Measurements from ENCODE around the gene KSR1.
"Not testable (repeated sequence)": the region's sequence is repeated elsewhere in the genome, so short reads cannot be mapped to it uniquely, and the experiment has no call there.

Gene KSR1

DNA sequence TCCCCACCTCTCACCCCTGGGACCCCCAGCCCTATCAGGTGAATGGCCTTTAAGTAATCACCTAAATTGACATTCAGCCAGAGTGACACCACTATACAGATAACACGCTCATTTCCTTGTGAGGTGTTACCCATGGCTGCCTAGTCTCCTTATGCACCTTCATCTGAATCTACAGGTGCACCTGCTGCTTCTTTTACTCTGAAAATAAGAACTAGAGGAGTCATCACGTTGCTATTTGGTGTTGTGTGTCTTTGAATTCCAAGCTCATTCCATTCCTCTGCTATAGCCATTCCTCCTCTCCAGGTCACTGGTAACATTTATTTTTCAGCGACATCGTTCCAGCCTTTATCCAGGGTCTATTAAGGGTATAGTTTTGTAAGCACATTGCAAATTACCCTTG is 184.5 kb downstream of the KSR1 start:
- FAIRE-seq = no peak

DNA sequence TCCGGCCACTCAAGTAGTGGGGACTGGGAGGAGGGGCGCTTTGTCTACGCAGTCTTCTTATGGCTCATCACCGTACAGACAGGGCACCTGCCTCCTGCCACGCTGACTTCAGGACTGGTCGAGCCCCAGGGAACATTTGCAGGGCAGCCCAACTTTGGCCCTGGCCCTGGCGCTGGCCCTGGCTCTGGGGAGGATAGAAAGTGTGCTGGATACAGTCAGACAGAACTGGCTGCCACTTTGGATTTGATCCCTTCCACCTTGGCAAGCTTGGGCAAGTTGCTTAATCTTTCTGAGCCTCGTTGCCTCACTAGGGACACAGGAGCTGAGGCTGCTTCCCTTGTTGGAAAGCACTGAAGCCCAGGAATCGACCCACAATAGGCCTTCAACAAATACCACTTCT is 188.3 kb downstream of the KSR1 start:
- no peak for FAIRE-seq

- FAIRE-seq = not testable (repeated sequence)
These were observed 189.4 kb downstream of the KSR1 start for GRCh38 chr17:27645621-27646020.

- no peak for FAIRE-seq
These were observed 190.0 kb downstream of the KSR1 start for GRCh38 chr17:27646232-27646631.

GRCh38 chr17:27647765-27648164 is 191.5 kb downstream of the KSR1 start:
- FAIRE-seq = no peak

DNA sequence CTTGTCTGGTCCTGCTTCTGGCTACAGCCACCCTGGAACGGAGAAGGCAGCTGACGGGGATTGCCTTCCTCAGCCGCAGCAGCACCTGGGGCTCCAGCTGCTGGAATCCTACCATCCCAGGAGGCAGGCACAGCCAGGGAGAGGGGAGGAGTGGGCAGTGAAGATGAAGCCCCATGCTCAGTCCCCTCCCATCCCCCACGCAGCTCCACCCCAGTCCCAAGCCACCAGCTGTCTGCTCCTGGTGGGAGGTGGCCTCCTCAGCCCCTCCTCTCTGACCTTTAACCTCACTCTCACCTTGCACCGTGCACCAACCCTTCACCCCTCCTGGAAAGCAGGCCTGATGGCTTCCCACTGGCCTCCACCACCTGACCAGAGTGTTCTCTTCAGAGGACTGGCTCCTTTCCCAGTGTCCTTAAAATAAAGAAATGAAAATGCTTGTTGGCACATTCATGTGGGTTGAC is 192.9 kb downstream of the KSR1 start:
- not testable (repeated sequence) for FAIRE-seq

- FAIRE-seq = no peak
These were observed 193.7 kb downstream of the KSR1 start for GRCh38 chr17:27649929-27650328.

DNA sequence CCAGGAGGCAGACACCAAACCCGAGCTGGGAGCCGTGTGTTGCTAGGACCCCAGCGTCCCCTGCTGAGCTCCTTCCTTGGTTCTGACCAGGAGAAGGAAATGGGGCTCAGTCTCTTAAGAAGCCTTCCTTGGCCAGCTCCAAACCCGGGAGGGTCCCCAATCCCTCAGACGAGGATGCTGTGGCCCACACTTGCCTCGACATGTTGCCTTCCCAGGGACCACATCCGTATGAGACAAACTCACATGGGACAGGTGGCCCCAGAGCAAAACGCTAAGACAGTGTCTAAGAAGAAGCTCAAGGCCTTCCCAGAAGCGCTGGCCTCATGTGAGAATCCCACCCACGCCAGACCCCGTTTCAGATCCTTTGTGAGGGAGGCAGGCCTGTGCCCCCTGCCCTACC is 194.6 kb downstream of the KSR1 start:
- FAIRE-seq = no peak

DNA sequence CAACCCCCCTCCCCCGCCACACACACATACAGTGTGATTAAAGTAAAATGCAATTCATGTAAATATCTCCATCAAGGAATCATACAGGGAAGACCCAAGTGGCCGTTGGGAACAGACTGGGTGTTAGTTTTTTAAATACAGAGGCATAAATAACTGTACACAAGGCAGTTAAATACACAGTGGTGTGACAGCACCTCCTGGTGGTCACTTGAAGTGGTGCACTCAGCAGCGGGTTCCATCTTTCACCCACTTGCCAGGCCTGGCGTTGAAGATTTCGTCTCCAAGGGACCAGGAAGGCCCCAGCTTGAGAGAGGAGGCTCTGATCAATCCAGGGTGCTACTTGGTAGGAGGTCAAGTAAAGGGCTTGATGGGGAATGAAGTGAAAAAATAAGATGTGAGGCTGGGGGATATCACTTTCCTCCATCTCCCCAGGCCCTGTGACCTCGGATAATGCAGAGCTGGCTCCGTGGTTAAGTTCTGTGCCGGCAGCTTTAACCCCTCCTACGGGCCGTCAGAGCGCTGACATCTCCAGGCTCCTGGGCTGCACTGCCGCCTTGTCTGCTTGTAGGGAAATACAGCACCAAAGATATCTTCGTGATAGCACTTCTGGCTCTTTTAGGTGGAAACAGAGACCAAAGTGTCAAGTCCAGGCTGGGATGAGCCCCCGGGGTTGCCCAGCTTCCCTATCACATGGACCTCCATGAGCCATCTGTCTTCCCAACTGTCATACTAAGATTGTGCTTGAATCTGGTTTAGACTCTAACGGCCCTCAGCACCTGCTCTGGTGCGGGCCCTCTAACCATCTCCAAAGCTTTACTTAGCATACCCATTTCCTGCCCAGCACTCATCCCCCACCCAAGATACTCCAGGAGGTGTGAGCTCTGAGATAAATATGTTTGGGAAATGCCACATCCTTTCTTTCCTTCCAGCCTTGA is 195.4 kb downstream of the KSR1 start:
- FAIRE-seq = no peak

DNA sequence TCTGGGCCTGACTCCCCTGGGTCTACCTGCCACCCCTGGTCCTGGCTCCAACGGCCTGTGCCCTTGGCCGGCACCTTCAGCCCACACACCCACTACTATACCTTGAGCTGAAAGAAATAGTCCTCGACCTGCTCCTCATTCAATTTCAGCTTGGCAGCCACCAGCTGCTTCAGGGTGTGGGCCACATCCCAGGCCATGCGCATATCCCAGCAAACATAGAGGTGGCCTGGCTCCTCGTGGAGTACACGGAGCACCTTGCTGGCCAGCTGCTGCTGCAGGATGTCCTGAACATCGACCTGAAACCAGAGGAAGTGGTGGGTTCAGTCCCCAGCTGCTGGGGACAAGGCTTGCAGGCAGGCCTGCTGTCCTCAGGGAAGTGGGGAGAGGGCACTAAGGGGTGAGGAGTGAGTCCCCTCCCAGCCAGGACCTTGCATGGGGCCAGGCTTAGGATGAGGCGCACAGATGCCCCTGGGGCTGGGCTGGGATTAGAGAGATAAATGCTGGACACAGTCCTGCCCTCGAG is 197.3 kb downstream of the KSR1 start:
- not testable (repeated sequence) for FAIRE-seq

- FAIRE-seq = no peak
These were observed 197.9 kb downstream of the KSR1 start for GRCh38 chr17:27654136-27654535.

- FAIRE-seq = no peak
These were observed 198.6 kb downstream of the KSR1 start for GRCh38 chr17:27654654-27655524.

DNA sequence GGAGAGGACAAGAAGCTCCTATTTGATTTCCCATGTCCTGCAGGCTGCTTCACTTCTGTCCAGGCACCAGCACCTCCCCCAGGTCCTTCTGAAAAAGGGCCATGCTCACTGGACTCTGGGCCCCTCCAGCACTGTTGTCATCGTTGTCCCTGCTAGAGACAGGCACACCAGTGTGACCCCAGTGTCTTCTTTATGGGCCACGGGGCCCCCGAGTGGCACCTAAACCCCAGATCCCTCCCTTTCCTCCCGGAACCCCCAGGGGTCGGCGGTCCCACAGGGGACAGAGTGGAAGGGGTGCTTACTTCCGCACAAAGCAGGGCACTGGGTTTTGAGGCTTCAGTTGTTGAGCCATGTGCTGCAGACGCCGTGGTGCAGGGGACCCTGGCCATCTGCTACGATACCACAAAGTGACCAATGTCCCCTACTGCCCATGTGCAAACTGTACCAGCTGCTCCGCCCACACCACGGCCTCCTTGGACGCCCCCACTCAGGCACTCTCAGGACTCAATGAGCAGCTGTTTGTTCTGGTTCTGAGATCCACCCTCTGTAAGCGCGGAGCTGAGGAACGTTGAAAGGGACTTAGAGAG is 199.4 kb downstream of the KSR1 start:
- FAIRE-seq = not testable (repeated sequence)

DNA sequence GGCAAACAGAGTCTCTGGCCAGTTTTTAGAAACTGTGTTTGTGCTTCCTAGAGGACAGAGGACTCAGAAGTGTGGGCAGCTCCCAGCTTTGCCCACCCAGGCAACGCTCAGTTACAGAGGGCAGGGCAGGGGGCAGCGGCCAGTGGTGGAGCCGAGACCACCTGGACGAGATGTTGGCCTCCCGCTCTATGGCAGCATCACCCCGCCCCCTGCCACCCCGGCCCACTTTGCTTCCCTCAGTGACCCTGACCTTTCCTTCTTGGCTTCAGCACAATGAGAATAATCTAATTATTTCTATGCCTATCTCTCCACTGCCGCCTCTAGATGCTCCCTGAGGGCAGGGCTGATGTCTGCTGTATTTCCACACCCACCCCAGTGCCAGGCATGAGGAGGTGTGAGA is 200.4 kb downstream of the KSR1 start:
- not testable (repeated sequence) for FAIRE-seq

DNA sequence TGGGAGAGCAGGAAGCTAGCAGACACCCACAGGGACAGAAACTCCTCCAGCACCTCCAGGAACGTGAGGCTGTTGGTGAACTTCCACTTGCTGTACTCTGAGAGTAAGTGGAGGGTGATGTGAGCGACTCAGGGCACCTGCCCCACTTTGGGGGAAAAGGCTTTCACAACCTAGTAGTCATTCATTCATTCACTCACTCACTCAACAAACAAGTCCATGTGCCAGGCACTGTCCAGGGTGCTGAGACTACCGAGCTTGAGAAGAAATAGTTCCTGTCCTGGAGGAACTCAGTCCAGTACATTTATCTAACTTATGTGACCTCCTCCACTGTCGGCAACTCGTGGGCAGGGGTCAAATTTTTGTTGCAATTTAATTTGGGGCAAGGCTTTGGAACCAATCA is 201.4 kb downstream of the KSR1 start:
- no peak for FAIRE-seq

- no peak for FAIRE-seq
These were observed 203.4 kb downstream of the KSR1 start for GRCh38 chr17:27659683-27660082.

- FAIRE-seq = no peak
These were observed 204.2 kb downstream of the KSR1 start for GRCh38 chr17:27660436-27660835.

DNA sequence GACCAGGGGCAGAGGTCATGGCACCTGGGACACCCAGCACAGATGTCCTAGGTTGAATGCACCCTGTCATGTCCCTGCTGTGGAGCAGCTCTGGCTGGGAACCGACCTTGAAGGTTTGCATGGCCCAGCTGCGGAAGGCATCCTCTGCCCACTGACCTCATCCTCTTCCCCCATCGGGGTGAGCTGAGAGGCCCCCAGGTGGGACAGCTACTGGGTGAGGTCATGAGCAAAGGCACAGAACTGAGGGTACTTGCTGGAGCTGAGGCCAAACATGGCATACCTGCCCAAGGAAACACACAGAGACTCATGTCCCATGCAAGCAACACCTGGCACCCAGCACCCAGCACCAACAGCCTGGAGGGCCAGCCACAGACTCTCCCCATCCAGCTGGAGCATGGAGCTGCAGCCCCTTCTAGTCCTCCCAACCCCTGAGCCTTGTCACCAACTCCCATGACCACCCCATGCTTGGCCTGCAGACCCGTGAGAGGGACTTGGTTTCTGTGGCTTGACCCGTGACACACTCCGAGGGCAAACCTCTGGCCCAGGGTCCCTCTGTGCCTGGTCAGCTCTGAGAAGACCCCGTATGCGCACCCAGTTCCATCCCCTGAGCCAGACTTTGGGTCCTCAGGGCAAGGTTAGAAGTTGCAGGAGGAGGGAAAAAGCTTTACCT is 207.8 kb downstream of the KSR1 start:
- no peak for FAIRE-seq

GRCh38 chr17:27664606-27664965 is 208.3 kb downstream of the KSR1 start:
- FAIRE-seq = no peak

GRCh38 chr17:27665549-27665948 is 209.3 kb downstream of the KSR1 start:
- no peak for FAIRE-seq

DNA sequence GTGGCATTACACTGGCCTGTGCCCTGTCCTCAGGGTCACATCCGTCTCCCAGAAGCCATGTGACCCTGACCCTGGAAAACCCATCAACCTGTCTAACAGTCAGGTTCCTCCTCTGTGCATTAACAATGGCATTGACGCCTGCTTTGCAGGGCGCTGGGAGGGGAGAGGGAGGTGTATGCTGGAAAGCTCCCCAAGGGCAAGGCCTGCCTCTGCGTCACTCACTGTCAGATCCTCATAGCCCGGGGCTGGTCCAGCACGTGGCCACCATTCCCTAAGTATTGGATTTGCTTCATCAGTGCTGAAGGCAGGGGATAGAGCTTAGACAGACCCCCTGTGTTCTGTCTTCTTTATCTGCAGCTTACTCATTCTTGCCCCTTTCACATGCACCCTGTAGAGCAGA is 210.0 kb downstream of the KSR1 start:
- not testable (repeated sequence) for FAIRE-seq

GRCh38 chr17:27666831-27667560 is 210.7 kb downstream of the KSR1 start:
- no peak for FAIRE-seq

All from colon (tissue), 2 donors.